ENCODE results near the gene SIRT7.

The SIRT7 gene

DNA sequence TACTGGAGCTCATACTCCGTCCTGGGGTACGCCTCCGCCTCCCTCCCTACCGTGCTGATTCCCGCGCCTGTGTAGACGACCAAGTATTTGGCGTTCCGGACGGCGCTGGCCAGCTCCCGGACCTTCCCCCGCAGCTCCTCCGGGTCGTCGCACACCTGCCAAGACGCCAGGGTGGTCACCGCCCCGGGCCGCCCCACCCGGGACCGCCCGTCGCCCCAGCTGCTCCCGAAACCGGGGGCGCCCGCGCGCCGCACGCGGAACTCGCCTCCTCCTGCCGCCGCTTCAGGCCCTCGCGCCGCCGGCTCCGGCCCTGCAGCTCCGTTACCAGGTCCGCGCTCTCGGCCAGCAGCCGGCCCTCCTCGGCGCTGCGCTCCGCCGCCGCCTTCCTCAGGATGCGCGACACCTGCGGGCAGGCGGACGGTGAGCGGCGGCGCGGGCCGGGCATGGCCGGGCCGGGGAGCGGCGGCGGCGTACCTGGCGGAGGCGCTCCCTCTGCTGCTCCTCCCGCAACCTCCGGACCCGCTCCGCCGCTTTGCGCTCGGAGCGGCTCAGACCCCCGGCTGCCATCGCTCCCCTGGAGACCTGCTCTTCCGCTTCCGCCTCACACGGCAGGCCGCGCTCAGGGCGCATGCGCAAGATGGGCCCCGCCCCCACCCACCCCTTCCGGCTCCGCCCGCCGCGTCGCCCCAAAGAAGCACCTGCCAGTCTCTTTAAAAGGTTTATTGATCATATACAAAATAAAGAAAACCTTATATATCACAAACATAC, at the start of gene SIRT7:
TSS of gene SIRT7 (minus strand) at position 612 of the 768 bp plus-strand sequence. CDS start at position 567, 45 bp downstream.
- peak; percentile 92 for DNase-seq (ENCODE audit: low spot score)

- no peak for DNase-seq (ENCODE audit: low spot score)
Observed at GRCh38 chr17:81967244-81967532, 49.2 kb upstream of the SIRT7 start.

GRCh38 chr17:81966343-81967243, 48.6 kb upstream of the SIRT7 start:
- DNase-seq (ENCODE audit: low spot score) = no peak

- no peak for DNase-seq (ENCODE audit: low spot score)
Observed at GRCh38 chr17:81964081-81964849, 46.3 kb upstream of the SIRT7 start.

GRCh38 chr17:81962499-81963441, 44.8 kb upstream of the SIRT7 start:
- DNase-seq (ENCODE audit: low spot score) = no peak

DNA sequence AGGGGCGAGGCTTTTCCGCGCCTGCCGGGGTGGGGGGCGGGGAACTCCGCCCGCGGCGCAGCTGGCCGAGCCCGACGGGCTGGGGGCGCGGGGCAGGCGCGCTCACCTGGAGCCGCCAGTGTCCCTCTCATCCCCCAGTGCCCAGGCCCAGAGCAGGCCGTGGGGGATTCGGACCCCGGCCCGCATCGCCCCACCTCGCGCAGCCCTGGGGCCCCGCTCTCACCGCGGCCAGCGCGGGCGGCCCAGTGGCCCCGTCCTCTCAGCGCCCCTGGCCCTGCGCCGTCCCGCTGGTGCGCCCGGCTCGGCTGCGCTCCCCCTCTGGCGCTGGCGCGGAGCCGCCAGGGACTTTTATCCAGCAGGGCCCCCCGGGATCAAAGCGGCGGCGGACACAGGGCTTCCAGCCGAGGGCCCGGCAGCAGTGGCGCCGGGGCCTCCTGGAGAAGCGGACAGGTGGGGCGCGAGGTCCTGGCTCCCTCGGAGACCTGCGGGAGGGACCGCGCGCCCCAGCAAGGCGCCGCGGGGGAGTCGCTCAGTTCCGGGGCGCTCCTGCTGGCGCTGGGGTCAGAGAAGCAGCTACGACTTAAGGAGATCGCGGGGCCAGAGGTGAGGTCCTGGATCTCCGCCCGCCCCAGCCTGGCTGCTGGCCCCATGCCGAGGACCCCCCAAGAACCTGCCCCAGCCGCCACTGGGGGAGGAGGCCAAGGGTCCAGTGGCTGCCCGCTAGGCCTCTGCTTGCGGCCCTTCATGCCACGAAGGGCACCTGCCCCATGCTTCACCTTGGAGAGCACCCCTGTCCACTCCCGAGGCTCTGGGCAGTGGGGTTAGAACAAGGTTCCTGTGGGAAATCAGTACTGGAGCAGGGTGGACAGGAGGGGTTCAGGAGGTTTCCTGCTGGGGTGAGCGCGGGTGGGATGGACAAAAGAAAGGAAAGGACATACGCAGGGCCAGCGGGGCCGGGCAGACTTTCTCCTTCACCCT, 43.8 kb upstream of the SIRT7 start:
- no peak for DNase-seq (ENCODE audit: low spot score)

DNA sequence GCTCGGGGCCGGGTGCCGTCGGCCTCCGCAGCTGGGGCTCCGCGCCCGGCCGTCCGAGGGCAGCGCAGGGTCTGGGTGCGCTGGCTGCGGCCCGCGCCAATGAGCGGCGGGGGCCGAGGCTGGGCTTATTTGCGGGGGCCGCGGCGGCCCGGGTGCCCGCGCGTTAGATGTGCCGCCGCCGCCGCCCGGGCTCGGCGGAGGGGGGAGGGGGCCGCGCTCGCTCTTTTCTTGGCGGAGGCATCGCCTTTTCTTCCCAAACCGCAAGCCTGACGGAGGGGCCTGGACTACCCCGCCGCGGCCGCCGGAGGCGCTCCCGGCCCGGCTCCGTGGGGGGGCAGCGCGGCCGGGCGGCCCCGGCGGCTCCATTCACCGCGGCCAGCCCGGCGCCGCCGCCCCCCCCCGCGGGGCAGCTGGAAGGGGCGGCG, 43.1 kb upstream of the SIRT7 start, which contains the start of gene NOTUM:
TSS of gene NOTUM (minus strand) at position 101 of the 425 bp plus-strand sequence. CDS start 278 bp downstream, outside the sequence.
- no peak for DNase-seq (ENCODE audit: low spot score)

- no peak for DNase-seq (ENCODE audit: low spot score)
Observed at GRCh38 chr17:81960130-81960958, 42.4 kb upstream of the SIRT7 start.

- peak; percentile 76 for DNase-seq (ENCODE audit: low spot score)
Observed at GRCh38 chr17:81959362-81960129, 41.6 kb upstream of the SIRT7 start.

DNA sequence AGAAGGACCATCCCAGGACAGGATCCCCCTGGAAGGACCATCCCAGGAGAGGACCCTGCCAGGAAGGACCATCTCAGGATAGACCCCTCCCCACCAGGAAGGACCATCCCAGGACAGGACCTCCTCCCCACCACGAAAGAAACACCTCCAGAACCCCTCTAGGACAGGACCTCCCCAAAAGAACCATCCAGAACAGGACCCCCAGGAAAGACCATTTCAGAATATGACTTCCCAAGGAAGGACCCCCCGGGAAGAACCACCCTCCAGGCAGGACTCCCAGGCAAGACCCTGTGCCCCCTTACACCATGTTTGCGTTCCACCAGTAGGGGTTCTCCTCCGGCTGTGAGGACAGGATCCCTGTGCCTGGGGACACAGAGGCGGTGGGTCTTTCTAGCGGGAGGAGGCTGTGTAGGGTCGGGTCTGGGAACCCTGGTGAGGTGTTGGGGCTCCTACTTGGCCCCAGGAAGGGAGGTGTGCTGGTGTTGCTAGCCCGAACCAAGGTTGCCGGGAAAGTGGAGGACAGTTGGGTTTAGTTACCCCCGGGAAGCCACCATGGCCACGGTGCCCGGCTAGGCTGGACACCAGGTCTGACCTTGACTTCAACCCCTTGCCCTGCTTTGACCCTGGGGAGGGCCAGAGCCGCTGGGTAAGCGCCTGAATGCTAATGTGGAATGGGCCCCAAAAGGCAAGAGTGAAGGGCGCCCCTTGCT, 40.8 kb upstream of the SIRT7 start:
- no peak for DNase-seq (ENCODE audit: low spot score)

GRCh38 chr17:81957691-81958432, 39.9 kb upstream of the SIRT7 start:
- no peak for DNase-seq (ENCODE audit: low spot score)

DNA sequence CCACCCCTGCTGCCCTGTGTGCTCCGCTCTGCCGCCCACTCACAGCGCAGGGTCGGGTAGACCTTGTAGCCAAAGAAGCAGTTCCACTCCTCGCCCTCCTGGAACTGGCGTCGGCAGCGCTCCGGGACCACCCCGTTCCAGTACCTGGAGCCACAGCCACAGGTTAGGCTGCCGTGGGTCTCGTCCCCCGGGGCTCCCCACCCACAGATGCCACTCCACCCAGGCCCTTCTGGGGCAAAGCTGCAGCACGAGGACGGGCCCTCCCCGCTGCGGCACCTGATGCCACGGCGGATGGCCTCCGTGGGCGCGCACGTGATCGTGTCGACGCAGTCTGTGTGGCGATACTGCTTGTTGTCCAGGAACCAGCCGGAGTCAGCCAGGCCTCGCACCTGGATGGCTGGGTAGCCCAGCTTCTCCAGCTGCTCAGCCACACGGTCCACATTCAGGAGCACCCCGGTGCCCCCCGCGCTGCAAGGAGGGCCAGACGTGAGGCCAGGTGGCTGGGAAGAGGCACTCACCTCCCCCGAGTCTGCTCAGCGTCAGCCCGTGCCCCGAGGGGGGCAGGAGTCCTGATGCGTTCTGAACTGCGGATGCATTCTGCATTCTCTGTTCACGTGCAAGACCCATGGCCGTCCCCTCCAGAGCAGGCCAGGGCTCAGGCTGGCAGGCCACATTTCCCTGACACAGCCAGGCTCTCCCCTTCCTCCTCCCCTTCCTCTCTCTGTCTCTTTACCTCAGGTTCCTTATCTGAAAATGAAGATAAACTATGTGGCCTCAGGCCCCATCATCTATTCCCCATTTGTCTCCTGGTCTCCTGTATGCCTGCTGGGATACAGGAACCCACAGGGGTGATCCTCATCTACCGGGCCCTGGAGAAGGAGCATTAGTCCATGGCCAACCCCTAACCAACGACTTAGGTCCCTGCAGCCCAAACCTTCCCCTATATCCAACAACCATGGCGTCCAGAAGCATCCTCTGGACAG, 38.9 kb upstream of the SIRT7 start:
- DNase-seq (ENCODE audit: low spot score) = no peak

- no peak for DNase-seq (ENCODE audit: low spot score)
Observed at GRCh38 chr17:81955756-81956544, 38.0 kb upstream of the SIRT7 start.

DNA sequence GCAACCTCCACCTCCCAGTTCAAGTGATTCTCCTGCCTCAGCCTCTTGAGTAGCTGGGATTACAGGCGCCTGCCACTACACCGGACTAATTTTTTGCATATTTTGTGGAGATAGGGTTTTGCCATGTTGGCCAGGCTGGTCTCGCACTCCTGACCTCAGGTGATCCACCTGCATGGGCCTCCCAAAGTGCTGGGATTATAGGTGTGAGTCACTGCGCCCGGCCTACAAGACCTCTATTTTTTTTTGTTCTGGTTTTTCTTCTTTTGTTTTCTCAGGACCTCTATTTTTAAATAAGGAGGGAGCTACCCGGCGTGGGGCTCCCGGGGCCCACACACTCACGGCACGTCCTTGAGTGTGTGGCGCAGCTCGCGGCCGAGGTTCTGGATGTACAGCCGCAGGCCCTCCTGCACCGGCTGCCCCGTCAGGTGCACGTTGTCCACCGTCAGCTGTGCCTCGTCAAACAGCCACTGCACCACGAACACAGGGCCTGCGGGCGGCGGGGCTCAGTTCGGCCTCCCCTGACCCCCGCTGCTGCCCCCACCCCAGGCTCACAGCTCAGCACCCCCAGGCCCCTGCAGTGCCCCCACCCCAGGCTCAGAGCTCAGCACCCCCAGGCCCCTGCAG, 37.2 kb upstream of the SIRT7 start:
- no peak for DNase-seq (ENCODE audit: low spot score)
